GM10847 (cell line): Measurements from ENCODE around the gene WDR7.

ENCODE experiments used
- POLR2A ChIP-seq: IDR thresholded peaks from 2 replicates; pipeline ENCODE4 v1.6.1; 2011; ENCODE audit not compliant: insufficient read length; ENCODE audit errors: extremely low read depth

WDR7 gene

DNA sequence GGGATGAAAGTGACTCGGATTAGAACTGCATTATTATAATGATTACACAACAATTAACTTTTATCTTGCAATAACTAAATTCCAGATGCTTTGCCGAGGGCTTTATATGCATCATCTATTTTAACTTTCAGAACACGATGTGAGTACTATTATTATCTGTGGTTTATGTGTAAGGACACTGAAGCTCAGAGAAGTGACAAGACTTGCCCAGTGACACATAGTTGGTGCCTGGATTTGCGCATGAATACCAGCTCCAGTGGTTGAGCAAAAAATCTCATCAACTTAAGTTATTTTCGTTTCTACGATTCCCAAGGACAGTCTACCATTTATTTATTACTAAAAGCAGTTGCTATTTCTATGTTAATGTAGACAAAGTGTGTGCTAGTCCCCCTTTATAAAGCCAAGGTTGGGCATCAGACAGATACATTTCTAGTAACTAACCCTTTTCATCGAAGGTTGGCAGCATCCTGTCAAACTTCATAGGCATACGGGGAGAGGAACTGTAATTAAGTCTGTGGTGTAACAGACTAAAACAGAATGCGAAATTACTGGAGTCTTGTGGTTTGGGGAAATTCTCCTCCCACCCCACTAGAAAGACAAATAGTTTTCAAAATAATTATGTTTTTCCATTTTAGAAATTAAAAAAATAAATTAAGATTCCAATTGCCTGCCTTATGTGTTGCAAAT is 422.5 kb downstream of the WDR7 start:
- no peak for TF ChIP-seq POLR2A

DNA sequence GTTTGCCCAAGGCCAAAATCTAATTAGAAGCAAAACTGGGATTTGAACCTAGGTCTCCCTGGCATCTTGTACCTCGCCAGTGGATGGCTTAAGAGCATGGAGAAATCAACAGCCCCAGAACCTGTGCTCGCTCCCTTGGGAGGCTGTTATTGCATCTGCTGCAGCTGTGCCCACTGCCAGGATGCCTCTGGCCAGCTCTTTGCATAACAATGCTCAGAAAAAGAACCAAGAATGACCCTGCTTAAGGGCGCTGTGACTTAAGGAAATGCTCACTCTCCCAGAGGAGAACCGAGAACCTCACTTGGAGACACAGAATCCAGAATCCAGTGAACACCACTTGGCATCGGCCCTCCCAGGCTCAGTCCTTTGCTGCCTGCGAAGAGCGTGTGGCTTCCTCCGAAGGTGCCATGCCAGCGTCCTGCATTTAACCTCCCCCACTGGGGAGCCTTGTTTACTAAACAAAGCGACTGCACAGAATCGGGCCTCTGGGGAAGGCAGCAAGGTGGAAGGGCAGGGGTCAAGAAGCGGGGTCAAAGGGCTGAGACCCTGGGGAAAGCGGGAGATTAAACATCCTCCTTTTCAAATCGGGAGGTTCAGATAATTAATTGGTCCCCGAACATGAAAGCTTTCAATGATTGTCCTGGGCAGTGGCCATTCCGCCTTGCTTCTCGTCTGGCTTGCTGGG is 424.7 kb downstream of the WDR7 start:
- TF ChIP-seq POLR2A, result no peak

DNA sequence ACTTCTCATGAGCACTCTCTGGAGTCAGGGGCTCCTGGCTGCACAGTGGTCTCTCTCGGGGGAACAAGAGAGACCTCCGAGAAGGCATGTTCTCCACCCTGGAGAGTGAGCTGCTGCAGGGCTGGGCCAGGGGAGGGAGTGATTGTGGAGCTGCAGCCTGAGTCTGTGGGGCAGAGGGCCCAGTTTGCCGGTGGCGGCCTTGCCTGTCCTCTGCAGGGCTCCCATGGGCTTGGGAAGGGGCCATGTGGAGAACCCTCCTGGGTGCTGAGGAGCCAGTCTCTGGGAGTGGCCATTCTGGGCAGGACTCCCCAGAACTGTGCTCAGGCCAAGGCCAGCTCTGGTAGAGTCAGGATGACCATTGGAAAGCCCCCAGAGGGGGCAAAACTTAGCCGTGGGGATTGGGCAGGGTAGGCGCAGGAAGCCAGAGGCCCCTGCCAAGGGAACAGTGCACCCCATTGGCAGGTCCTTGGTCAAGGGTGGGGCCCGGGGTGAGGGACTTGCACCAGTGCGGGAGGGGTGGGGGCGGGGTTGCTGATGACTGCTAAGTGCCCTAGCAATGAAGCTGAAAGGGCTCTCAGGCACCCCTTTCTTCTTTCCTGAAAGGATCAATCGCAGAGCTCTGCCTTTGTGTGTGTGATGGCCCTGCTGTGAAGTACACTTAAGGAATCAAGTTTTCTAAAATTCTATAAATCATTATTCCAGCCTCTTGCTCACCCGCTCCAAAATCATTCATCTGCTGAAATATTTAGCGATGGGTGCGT is 426.0 kb downstream of the WDR7 start:
- no peak for TF ChIP-seq POLR2A

DNA sequence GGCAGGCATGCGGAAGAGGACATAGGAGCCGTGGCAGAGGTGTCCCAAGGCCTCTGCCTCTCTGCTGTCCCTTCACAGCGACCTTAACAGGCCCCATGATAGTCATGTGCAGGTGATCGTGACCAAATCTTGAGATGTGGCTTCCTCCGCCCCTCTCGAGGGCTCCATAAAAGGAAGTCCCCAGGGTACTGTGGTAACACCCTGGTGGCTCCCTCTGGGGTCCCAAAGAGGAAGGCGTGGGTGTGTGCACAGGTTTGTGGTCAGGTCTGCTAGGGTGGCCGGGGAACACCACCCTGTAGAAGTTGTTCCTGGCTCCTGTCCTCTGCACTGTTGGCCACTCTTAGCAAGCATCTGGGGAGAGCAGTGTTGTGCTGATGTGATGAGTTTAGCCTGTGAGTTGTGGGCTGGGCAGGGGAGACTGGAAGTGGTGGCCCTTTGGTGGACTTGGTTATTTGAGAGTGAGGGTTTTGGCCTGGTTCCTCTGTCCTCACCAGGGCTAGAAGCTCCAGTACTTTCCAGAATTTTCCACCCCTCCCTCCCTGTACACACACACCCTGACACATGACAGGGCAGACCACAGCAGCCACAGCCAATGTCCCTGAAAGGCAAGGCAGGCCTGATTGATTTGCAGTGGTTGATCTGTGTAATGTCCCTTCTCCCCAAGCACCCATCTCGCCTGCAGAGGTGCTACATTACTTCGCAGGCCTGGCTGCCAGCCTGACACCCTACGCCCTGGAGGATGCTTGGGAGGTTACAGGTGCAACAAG is 426.8 kb downstream of the WDR7 start:
- TF ChIP-seq POLR2A, result no peak

DNA sequence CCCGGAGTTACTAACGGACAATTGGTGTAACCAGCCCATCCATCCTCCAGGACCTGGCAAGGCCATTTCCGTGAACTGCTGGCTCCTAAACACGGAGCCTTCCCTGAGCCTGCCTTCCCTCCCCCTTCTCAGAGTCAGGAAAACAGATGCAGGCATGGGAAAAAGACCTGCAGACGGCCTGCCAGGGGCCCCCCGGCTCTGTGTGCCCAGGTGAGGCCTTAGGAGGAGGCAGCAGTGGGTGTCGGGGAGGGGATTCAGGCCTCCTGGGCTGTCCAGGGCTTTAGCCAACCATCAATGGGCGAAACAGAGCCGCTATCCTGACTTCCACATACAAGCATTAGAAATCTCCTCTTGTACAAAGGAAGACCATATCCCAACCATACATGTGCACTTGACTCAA is 427.5 kb downstream of the WDR7 start:
- no peak for TF ChIP-seq POLR2A

DNA sequence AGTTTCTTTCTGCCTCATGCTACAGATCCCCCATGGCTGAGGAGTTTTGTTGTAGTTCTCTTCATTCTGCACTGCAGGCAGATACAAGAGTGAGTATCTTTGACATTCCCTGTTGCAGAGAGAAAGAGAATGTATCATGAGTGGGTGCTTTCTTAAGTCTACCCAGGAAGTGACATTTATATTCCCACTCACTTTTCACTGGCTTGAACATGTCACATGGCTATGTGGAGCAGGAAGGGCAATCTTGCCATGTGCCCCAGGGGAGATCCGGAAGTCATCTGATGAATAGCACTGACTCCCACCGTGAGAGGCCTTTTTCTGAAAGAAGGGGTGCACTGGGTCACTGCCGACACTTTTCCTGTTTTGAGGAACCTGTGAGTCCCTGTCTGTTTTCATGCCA is 429.3 kb downstream of the WDR7 start:
- no peak for TF ChIP-seq POLR2A

DNA sequence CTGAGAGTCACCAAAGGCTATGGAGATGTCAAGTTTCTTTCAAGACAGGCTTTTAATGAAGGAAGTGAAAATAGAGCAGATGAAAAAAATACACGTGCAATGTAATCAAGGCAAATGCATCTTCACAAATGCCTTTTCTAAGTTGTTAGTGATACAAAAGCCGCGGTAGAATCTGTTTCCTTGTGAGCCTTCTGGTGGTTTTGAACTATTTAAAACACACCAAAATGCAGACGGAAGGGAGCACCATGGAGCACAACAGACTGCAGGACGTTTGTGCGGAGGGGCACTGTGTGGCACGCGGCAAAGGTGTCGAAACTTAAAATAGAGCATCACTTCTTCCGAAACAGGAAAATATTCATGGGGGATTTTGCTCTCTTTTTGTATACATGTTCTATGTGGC is 430.7 kb downstream of the WDR7 start:
- TF ChIP-seq POLR2A, result no peak

DNA sequence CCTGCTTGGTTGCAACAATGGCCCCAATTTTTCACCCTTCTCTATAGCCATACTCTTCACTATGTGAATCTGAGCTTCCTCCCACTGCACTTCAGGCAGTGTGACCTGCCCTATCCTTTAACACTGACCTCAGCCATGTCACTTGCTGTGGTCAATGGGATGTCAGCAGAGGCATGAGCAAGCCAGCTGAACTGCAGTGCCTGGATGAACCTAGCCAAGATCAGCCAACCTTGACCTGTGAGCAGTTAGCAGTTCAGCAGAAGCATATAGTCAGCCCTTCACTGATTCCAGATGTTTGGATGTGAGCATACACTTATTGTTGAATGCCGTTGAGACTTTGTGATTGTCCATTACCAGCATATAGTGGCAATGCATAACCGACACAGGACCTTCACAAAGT is 432.3 kb downstream of the WDR7 start:
- no peak for TF ChIP-seq POLR2A

DNA sequence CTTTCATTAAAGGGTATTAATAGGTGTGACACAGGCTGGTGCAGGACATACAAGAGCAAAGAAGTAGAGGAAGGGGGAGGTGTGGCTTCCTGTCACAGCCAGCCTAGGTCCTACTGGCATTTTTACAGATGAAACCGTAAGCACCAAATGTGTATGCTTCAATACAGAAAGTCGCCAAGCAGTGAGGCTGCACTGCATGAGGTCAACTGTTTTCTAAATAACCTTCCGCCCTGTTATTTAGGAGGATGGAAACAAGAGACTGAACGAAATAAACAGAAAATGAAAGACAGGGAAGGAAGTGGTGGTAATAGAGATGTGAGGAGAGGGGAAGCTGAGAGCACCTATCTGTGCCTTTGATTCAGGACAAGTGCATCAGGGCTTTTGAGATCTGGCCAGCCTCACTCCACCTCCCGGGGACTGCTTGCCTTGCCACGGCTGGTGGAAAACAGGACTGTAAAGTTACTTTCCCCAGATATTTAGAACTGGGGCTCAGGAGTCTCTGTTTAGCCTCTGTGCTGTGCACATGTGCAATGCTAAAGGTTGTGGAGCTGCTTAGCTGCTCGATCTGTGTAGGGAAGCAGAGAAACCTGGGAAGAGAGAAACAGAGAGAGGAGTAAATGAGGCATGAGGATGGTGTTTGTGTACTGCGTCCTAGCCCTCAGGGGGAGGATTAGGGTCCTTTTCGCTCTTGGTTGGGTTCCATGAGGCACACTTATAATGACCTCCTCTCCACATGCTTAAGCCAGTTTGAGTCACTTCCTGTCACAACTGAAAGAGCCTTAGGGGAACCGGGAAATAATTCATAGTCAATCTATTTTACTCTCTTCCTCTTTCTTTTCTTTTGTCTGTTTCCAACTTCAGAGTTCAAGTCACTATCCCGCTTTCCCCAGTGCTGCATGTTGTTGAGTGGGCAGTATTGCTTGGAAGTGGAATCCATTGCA is 433.4 kb downstream of the WDR7 start:
- no peak for TF ChIP-seq POLR2A

DNA sequence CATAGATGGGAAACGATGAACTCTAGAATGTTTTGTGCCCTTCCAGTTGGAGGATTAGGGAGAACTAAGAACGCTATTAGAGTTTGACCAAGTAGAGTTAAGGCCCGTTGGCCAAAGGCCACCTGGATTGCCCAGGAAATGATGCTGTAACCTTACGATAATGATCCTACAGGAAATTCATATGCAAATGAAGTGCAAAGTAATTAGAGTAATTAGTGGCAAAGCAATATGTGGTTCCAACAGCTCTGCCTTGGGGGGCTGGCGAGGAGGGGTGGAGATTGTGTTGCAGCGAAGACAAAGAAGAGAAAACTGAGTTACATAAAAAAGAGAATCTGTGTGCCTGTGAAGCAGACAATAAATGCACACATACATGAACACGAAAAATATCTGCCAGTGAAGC is 434.2 kb downstream of the WDR7 start:
- no peak for TF ChIP-seq POLR2A

DNA sequence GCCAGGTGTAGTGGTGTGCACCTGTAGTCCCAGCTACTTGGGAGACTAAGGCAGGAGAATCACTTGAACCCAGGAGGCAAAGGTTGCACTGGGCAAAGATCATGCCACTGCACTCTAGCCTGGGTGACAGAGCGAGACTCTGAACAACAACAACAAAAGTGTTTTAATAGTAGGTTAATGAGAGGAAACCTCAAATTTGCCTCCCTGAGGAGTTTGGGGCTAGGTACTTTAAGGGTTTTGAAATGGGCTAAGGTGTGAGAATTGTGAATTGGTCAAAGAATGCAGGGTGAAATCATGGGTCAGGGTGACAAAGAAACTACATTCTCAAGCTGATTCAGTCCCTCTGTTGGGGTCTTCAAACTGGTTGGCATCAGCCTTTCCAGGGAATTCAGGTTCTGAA is 435.0 kb downstream of the WDR7 start:
- no peak for TF ChIP-seq POLR2A
